Panc1 (cell line): ENCODE data around the gene ADGRV1.

Source experiments
- CTCF ChIP-seq: fragments of 450-650 bp; IDR thresholded peaks from 2 replicates; pipeline ENCODE4 v1.5.1; 2017; ENCODE audit warnings: mild to moderate bottlenecking
- REST ChIP-seq, 2 experiments: IDR thresholded peaks; 2 replicates each; pipeline ENCODE4 v1.6.1; 2011 to 2012; ENCODE audit warnings: low read depth in 2 of 2, control low read depth in 1 of 2, low read length in 1 of 2, mild to moderate bottlenecking in 1 of 2, moderate library complexity in 1 of 2; ENCODE audit not compliant: insufficient read depth in 1 of 2

GRCh38 chr5:90824436-90824835 is 265.8 kb downstream of the ADGRV1 start:
- TF ChIP-seq CTCF (no peak), REST (IDR thresholded peaks at IDR 0.05; ENCODE audit: insufficient read depth in 1 of 2, low read depth in 2 of 2, low read length in 1 of 2) (no peak)
